SK-N-SH treated with all-trans-retinoic acid at 6 μM for 48 hours (cell line): ENCODE results near the gene WDR90.

Experiments used
- ATAC-seq: fragments of 200-7000 bp; cut with Tn5 transposase; 3 replicates; pipeline ENCODE4 v1.9.1; 2020; ENCODE audit warnings: mild to moderate bottlenecking, moderate library complexity
- ARNTL ChIP-seq: fragments of 450-650 bp; formaldehyde crosslinking; IDR thresholded peaks from 2 replicates; pipeline ENCODE4 v1.5.0; 2020; ENCODE audit warnings: low read depth, mild to moderate bottlenecking, moderate library complexity, borderline replicate concordance
- BACH2 ChIP-seq: fragments of 250-450 bp; sonication (Bioruptor Pico); IDR thresholded peaks from 2 replicates; pipeline ENCODE4 v1.9.0; 2021; ENCODE audit warnings: mild to moderate bottlenecking, borderline replicate concordance
- CSDC2 ChIP-seq: fragments of 250-450 bp; sonication (Bioruptor Pico); IDR thresholded peaks from 2 replicates; pipeline ENCODE4 v1.5.0; 2020; ENCODE audit warnings: mild to moderate bottlenecking, moderate library complexity
- CSRNP3 ChIP-seq: fragments of 250-450 bp; sonication (Bioruptor Pico); IDR thresholded peaks from 2 replicates; pipeline ENCODE4 v1.5.1; 2021; ENCODE audit warnings: mild to moderate bottlenecking, moderate library complexity
- ESRRG ChIP-seq: fragments of 250-450 bp; sonication (Bioruptor Pico); IDR thresholded peaks from 2 replicates; pipeline ENCODE4 v1.6.1; 2021; ENCODE audit warnings: mild to moderate bottlenecking
- ISL1 ChIP-seq: fragments of 250-450 bp; sonication (Bioruptor Pico); IDR thresholded peaks from 2 replicates; pipeline ENCODE4 v2.1.2; 2022; ENCODE audit warnings: mild to moderate bottlenecking, moderate library complexity
- OSR1 ChIP-seq: fragments of 250-450 bp; sonication (Bioruptor Pico); IDR thresholded peaks from 2 replicates; pipeline ENCODE4 v1.8.0; 2022; ENCODE audit warnings: moderate library complexity, mild to moderate bottlenecking, inconsistent platforms
- PPARA ChIP-seq: fragments of 250-450 bp; sonication (Bioruptor Pico); IDR thresholded peaks from 2 replicates; pipeline ENCODE4 v1.5.0; 2020; ENCODE audit warnings: mild to moderate bottlenecking, borderline replicate concordance
- RARB ChIP-seq: fragments of 250-450 bp; sonication (Bioruptor Pico); IDR thresholded peaks from 2 replicates; pipeline ENCODE4 v1.8.0; 2021; ENCODE audit warnings: mild to moderate bottlenecking, moderate library complexity
- SNAI2 ChIP-seq: fragments of 250-450 bp; sonication (Bioruptor Pico); IDR thresholded peaks from 2 replicates; pipeline ENCODE4 v1.5.0; 2020; ENCODE audit warnings: mild to moderate bottlenecking, moderate library complexity
- TCF4 ChIP-seq: fragments of 250-450 bp; sonication (Bioruptor Pico); IDR thresholded peaks from 2 replicates; pipeline ENCODE4 v1.8.0; 2021; ENCODE audit warnings: mild to moderate bottlenecking, moderate library complexity, borderline replicate concordance
- TOX ChIP-seq: fragments of 250-450 bp; sonication (Bioruptor Pico); IDR thresholded peaks from 2 replicates; pipeline ENCODE4 v1.8.0; 2021; ENCODE audit warnings: mild to moderate bottlenecking, moderate library complexity, borderline replicate concordance
- TSHZ2 ChIP-seq: fragments of 250-450 bp; sonication (Bioruptor Pico); IDR thresholded peaks from 2 replicates; pipeline ENCODE4 v1.5.0; 2020; ENCODE audit warnings: mild to moderate bottlenecking, moderate library complexity
- ZC3H10 ChIP-seq: fragments of 250-450 bp; sonication (Bioruptor Pico); IDR thresholded peaks from 2 replicates; pipeline ENCODE4 v1.5.1; 2021; ENCODE audit warnings: mild to moderate bottlenecking, moderate library complexity
- ZFP3 ChIP-seq: fragments of 250-450 bp; sonication (Bioruptor Pico); IDR thresholded peaks from 2 replicates; pipeline ENCODE4 v1.5.0; 2020; ENCODE audit warnings: mild to moderate bottlenecking, moderate library complexity
- ZFP30 ChIP-seq: fragments of 450-650 bp; formaldehyde crosslinking; IDR thresholded peaks from 2 replicates; pipeline ENCODE4 v1.5.0; 2022; ENCODE audit warnings: mild to moderate bottlenecking, moderate library complexity
- ZNF565 ChIP-seq: fragments of 450-650 bp; formaldehyde crosslinking; conservative IDR thresholded peaks from 2 replicates; pipeline ENCODE4 v1.5.0; 2020; ENCODE audit warnings: low read depth, mild to moderate bottlenecking, moderate library complexity
- ZNF70 ChIP-seq: fragments of 450-650 bp; formaldehyde crosslinking; IDR thresholded peaks from 2 replicates; pipeline ENCODE4 v1.5.0; 2020; ENCODE audit warnings: mild to moderate bottlenecking, moderate library complexity
- ZNF8 ChIP-seq: fragments of 450-650 bp; formaldehyde crosslinking; IDR thresholded peaks from 2 replicates; pipeline ENCODE4 v1.5.0; 2020; ENCODE audit warnings: mild to moderate bottlenecking, moderate library complexity
- TF ChIP-seq, protein P1 (sequence below): fragments of 250-450 bp; sonication (Bioruptor Pico); IDR thresholded peaks from 2 replicates; pipeline ENCODE4 v1.5.1; 2020; ENCODE audit warnings: low read depth, mild to moderate bottlenecking, moderate library complexity
- TF ChIP-seq, protein P2 (sequence below): fragments of 250-450 bp; sonication (Bioruptor Pico); IDR thresholded peaks from 2 replicates; pipeline ENCODE4 v1.8.0; 2020; ENCODE audit warnings: mild to moderate bottlenecking, moderate library complexity, borderline replicate concordance

Gene WDR90

GRCh38 chr16:631808-632358, 17.3 kb upstream of the WDR90 start:
- no peak for TF ChIP-seq ZFP30 (CRISPR knock-in tag)
- no peak for TF ChIP-seq RARB (CRISPR knock-in tag)
- TF ChIP-seq, protein P1, sequence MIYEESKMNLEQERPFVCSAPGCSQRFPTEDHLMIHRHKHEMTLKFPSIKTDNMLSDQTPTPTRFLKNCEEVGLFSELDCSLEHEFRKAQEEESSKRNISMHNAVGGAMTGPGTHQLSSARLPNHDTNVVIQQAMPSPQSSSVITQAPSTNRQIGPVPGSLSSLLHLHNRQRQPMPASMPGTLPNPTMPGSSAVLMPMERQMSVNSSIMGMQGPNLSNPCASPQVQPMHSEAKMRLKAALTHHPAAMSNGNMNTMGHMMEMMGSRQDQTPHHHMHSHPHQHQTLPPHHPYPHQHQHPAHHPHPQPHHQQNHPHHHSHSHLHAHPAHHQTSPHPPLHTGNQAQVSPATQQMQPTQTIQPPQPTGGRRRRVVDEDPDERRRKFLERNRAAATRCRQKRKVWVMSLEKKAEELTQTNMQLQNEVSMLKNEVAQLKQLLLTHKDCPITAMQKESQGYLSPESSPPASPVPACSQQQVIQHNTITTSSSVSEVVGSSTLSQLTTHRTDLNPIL (CRISPR knock-in tag): no peak
- TF ChIP-seq SNAI2 (CRISPR knock-in tag): no peak
- no peak for TF ChIP-seq ARNTL
- no peak for TF ChIP-seq ZNF70 (CRISPR knock-in tag)
- TF ChIP-seq, all 23 proteins: peak for 0
- ATAC-seq: no peak

DNA sequence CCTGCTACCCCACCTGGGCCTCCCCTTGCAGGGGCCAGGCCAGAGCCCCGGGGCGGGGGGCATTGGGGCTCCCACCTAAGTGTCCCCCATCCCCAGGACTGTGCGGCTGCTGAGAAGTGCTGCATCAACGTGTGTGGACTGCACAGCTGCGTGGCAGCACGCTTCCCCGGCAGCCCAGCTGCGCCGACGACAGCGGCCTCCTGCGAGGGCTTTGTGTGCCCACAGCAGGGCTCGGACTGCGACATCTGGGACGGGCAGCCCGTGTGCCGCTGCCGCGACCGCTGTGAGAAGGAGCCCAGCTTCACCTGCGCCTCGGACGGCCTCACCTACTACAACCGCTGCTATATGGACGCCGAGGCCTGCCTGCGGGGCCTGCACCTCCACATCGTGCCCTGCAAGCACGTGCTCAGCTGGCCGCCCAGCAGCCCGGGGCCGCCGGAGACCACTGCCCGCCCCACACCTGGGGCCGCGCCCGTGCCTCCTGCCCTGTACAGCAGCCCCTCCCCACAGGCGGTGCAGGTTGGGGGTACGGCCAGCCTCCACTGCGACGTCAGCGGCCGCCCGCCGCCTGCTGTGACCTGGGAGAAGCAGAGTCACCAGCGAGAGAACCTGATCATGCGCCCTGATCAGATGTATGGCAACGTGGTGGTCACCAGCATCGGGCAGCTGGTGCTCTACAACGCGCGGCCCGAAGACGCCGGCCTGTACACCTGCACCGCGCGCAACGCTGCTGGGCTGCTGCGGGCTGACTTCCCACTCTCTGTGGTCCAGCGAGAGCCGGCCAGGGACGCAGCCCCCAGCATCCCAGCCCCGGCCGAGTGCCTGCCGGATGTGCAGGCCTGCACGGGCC, 16.5 kb upstream of the WDR90 start:
- no peak for ATAC-seq
- TF ChIP-seq ZC3H10 (CRISPR knock-in tag) (no peak), ZNF70 (CRISPR knock-in tag) (no peak), ZFP30 (CRISPR knock-in tag) (no peak), ESRRG (CRISPR knock-in tag) (no peak), PPARA (CRISPR knock-in tag) (no peak), CSRNP3 (CRISPR knock-in tag) (no peak), ISL1 (no peak), SNAI2 (CRISPR knock-in tag) (no peak), ZNF565 (CRISPR knock-in tag) (no peak), TOX (CRISPR knock-in tag) (no peak), ZNF8 (CRISPR knock-in tag) (no peak), CSDC2 (CRISPR knock-in tag) (no peak), BACH2 (CRISPR knock-in tag) (no peak), ZFP3 (CRISPR knock-in tag) (no peak), TSHZ2 (CRISPR knock-in tag) (no peak), OSR1 (CRISPR knock-in tag) (no peak), TCF4 (CRISPR knock-in tag) (no peak)
- TF ChIP-seq, protein P1 (CRISPR knock-in tag): no peak
- TF ChIP-seq, protein P2, sequence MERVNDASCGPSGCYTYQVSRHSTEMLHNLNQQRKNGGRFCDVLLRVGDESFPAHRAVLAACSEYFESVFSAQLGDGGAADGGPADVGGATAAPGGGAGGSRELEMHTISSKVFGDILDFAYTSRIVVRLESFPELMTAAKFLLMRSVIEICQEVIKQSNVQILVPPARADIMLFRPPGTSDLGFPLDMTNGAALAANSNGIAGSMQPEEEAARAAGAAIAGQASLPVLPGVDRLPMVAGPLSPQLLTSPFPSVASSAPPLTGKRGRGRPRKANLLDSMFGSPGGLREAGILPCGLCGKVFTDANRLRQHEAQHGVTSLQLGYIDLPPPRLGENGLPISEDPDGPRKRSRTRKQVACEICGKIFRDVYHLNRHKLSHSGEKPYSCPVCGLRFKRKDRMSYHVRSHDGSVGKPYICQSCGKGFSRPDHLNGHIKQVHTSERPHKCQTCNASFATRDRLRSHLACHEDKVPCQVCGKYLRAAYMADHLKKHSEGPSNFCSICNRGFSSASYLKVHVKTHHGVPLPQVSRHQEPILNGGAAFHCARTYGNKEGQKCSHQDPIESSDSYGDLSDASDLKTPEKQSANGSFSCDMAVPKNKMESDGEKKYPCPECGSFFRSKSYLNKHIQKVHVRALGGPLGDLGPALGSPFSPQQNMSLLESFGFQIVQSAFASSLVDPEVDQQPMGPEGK (CRISPR knock-in tag): no peak
- TF ChIP-seq, all 23 proteins: peak for 0
